Measurements from ENCODE around the gene PPP1R15B. TPM values are rescaled to one million over a fixed set of nuclear protein-coding genes. Genes with fewer than 3 reads are reported as not detected.

PPP1R15B gene
- polyA plus RNA-seq, 1 experiment, result 24.6 TPM

Small RNA genes within 50 kb of the gene (small RNA-seq; reads per million reads assigned to genes)
- not detected for gene AL606489.2 (ENCODE audit: insufficient read length, low read depth, low replicate concordance)

Other genes with a start within 250 kb of the PPP1R15B start
- gene REN, start 245.5 kb downstream of the PPP1R15B start, polyA plus RNA-seq (2011; rRNA removed), result 0.99 and 1.2 TPM in 2 replicates
- 23.0 and 25.7 TPM in 2 replicates for gene KISS1, start 215.3 kb downstream of the PPP1R15B start, polyA plus RNA-seq (2011; rRNA removed)
- gene GOLT1A, start 197.8 kb downstream of the PPP1R15B start, polyA plus RNA-seq (2011; rRNA removed), result 0.21 TPM in 2 replicates
- 3.0 and 4.2 TPM in 2 replicates for gene PLEKHA6, start 51.9 kb downstream of the PPP1R15B start, polyA plus RNA-seq (2011; rRNA removed)
- gene PIK3C2B, start 83.0 kb upstream of the PPP1R15B start, polyA plus RNA-seq (2011; rRNA removed), result 5.1 and 7.9 TPM in 2 replicates
- 7.4 and 15.8 TPM in 2 replicates for gene MDM4, start 104.6 kb upstream of the PPP1R15B start, polyA plus RNA-seq (2011; rRNA removed)